ENCODE data around the gene TSN. TPM values are rescaled to one million over a fixed set of nuclear protein-coding genes. Genes with fewer than 3 reads are reported as not detected.
"Not testable (repeated sequence)": the region's sequence is repeated elsewhere in the genome, so short reads cannot be mapped to it uniquely, and the experiment has no call there.

Gene TSN
- total and polyA plus RNA-seq, 10 of the 15 experiments (the other 5 are each of a cell fraction or from before 2014, with no cell fraction given): 45.6 to 102 (median 59.2) TPM

- FAIRE-seq (no peak), ATAC-seq (no peak), DNase-seq (ENCODE audit: low read depth, low spot score) (no peak)
- Histone ChIP-seq H3K36me3 (ENCODE audit: control insufficient read depth in 2 of 2, insufficient read depth in 2 of 2, low read length in 1 of 2) (peaks cover 10 to 35% of the 10 kb centered on the region in 2 experiments), H3K4me2 (ENCODE audit: control insufficient read depth, insufficient read depth) (no peak overlapping the region), H3K4me3 (no peak overlapping the region), H3K4me1 (ENCODE audit: control insufficient read depth, insufficient read depth, low read length) (no peaks in the 10 kb centered on the region; the same call in 1 of the 2 replicates), H3K27ac (ENCODE audit: control insufficient read depth, insufficient read depth) (no peak overlapping the region), H3K79me2 (ENCODE audit: control insufficient read depth, insufficient read depth, low read length) (peaks cover 27% of the 10 kb centered on the region), H4K20me1 (ENCODE audit: control insufficient read depth, insufficient read depth) (no peaks in the 10 kb centered on the region), H3K9ac (ENCODE audit: control insufficient read depth, insufficient read depth, low read length) (no peak overlapping the region), H2AFZ (ENCODE audit: control insufficient read depth, low read depth, low read length) (no peak overlapping the region), H3K9me3 (replicated peaks; ENCODE audit: control insufficient read depth, insufficient read depth, low read length) (no peaks in the 10 kb centered on the region), H3K27me3 (replicated peaks in 1 of 2; ENCODE audit: control insufficient read depth in 2 of 2, insufficient read depth in 2 of 2, low read length in 1 of 2) (no peaks in the 10 kb centered on the region)
- TF ChIP-seq E4F1 (IDR thresholded peaks at IDR 0.05; ENCODE audit: borderline replicate concordance, partially characterized antibody): no peak
- TF ChIP-seq GABPA (IDR thresholded peaks at IDR 0.05; ENCODE audit: low read depth): no peak
- TF ChIP-seq IKZF2 (IDR thresholded peaks at IDR 0.05): no peak
- no peak for TF ChIP-seq ZNF217 (IDR thresholded peaks at IDR 0.05)
- TF ChIP-seq CBFB (IDR thresholded peaks at IDR 0.05; ENCODE audit: low read depth): no peak
- no peak for TF ChIP-seq CREB1 (IDR thresholded peaks at IDR 0.05; ENCODE audit: low read depth)
- TF ChIP-seq REST (IDR thresholded peaks at IDR 0.05; ENCODE audit: low read depth, low read length): no peak
- no peak for TF ChIP-seq LARP7 (IDR thresholded peaks at IDR 0.05)
- no peak for TF ChIP-seq JUND (IDR thresholded peaks at IDR 0.05; ENCODE audit: low read depth, low read length)
- no peak for TF ChIP-seq SMC3 (IDR thresholded peaks at IDR 0.05; ENCODE audit: borderline replicate concordance, low read length)
- in situ Hi-C loops (cut with MboI) (no loop called here), intact Hi-C loops (cut with micrococcal nuclease; ENCODE audit: unreplicated experiment) (no loop called here)
- CTCF ChIA-PET: interaction anchor here (1.2 to 1.3 kb wide), 2 partner anchors 10 to 13 kb away, joined by 3 to 4 read pairs; no protein-coding TSS in a partner anchor
- POLR2A ChIA-PET: no interaction called here
- no TSS peak for BruUV-seq (replicated peaks)
- SMC1A ChIA-PET (ENCODE audit: uncharacterized antibody, unreplicated experiment): interaction anchor here (0.8 kb wide), 1 partner anchor 303 kb away, joined by 3 read pairs; no protein-coding TSS in a partner anchor
- 82% methylated on average over 6 of the region's 6 CpGs for WGBS (ENCODE audit: insufficient coverage, insufficient replicate concordance, low lambda C conversion rate, missing lambda C conversion rate)
- RAD21 ChIA-PET (ENCODE audit: unreplicated experiment): no interaction called here
These were observed 24.1 kb upstream of the TSN start for GRCh38 chr2:121731366-121731765.

- H3K4me2 ChIP-seq (ENCODE audit: control insufficient read depth, insufficient read depth); RAD21 ChIA-PET (ENCODE audit: unreplicated experiment); H4K20me1 ChIP-seq (ENCODE audit: control insufficient read depth, insufficient read depth); H2AFZ ChIP-seq (ENCODE audit: control insufficient read depth, low read depth, low read length); H3K27me3 ChIP-seq (replicated peaks in 1 of 2; ENCODE audit: control insufficient read depth in 2 of 2, insufficient read depth in 2 of 2, low read length in 1 of 2); intact Hi-C loops (cut with micrococcal nuclease; ENCODE audit: unreplicated experiment); H3K4me1 ChIP-seq (ENCODE audit: control insufficient read depth, insufficient read depth, low read length); H3K27ac ChIP-seq (ENCODE audit: control insufficient read depth, insufficient read depth); ATAC-seq; H3K9me3 ChIP-seq (replicated peaks; ENCODE audit: control insufficient read depth, insufficient read depth, low read length); DNase-seq (ENCODE audit: low read depth, low spot score); FAIRE-seq; in situ Hi-C loops (cut with MboI); BruUV-seq (replicated peaks); H3K9ac ChIP-seq (ENCODE audit: control insufficient read depth, insufficient read depth, low read length): not testable (repeated sequence)
- ChIA-PET SMC1A (ENCODE audit: uncharacterized antibody, unreplicated experiment) (interaction anchor here (0.8 to 1.1 kb wide), 3 partner anchors 117 to 239 kb away, joined by 3 to 4 read pairs (median 3); no protein-coding TSS in a partner anchor), POLR2A (interaction anchor here (2.9 kb wide), 1 partner anchor 205 kb away, joined by 19 read pairs; the partner anchor contains the start of gene RNU4ATAC), CTCF (interaction anchor here (1.7 to 1.9 kb wide), 2 partner anchors 163 to 323 kb away, joined by 3 to 6 read pairs; no protein-coding TSS in a partner anchor)
- WGBS (ENCODE audit: insufficient coverage, insufficient replicate concordance, low lambda C conversion rate, missing lambda C conversion rate): 93% methylated on average over 11 of the region's 11 CpGs
- H3K79me2 ChIP-seq (ENCODE audit: control insufficient read depth, insufficient read depth, low read length): peaks cover 31% of the 10 kb centered on the region
- peaks cover 7 to 24% of the 10 kb centered on the region in 2 experiments for H3K36me3 ChIP-seq (ENCODE audit: control insufficient read depth in 2 of 2, insufficient read depth in 2 of 2, low read length in 1 of 2)
- 0 out of 2 replicates have a peak overlapping the region, but pooled peaks have one; percentile 0 for H3K4me3 ChIP-seq
These were observed 20.9 kb upstream of the TSN start for GRCh38 chr2:121734544-121734943.
